PC-9 (cell line): ENCODE results near the gene MSI2. TPM values are rescaled to one million over a fixed set of nuclear protein-coding genes. Genes with fewer than 3 reads are reported as not detected.
A peak's percentile ranks its signal among the peaks of the same experiment; 100 is the strongest.

ENCODE experiments used
- BruUV-seq: library from RNA; stranded (reverse); fragments of 400-500 nt; replicated peaks from 2 replicates; lab custom pipeline; 2021; lab: Mats Ljungman, UMichigan
- CTCF ChIA-PET: fragments of 300-600 bp; sonication (Branson Sonifier 250); formaldehyde crosslinking; loops from one replicate; lab custom pipeline; 2022; ENCODE audit warnings: antibody characterized with exemption; lab: Charles Lee
- POLR2A ChIA-PET: fragments of 300-600 bp; sonication (Branson Sonifier 250); formaldehyde crosslinking; loops from one replicate; lab custom pipeline; 2022; ENCODE audit warnings: antibody characterized with exemption; ENCODE audit not compliant: unreplicated experiment; lab: Charles Lee
- DNase-seq, 2 experiments: peaks; one replicate each; pipeline versions ENCODE4 v3.0.0 to v3.0.0-alpha.2; 2015 to 2022; ENCODE audit warnings: mixed read lengths in 1 of 2
- H2AFZ ChIP-seq: fragments of 200-600 bp; sonication (generic); 2 replicates; pipeline ENCODE4 v1.8.1; 2017; ENCODE audit warnings: antibody characterized with exemption
- H3F3A ChIP-seq: fragments of 200-600 bp; sonication (generic); 2 replicates; pipeline ENCODE4 v1.8.1; 2017; ENCODE audit warnings: antibody characterized with exemption, mild to moderate bottlenecking, low read depth; ENCODE audit not compliant: insufficient read depth
- H3K27ac ChIP-seq: fragments of 200-600 bp; sonication (generic); 2 replicates; pipeline ENCODE4 v1.6.1; 2016; ENCODE audit warnings: mixed run types
- H3K27me3 ChIP-seq: fragments of 200-600 bp; sonication (generic); 2 replicates; pipeline ENCODE4 v1.6.1; 2016; ENCODE audit warnings: low read depth, mixed run types; ENCODE audit not compliant: insufficient read depth
- H3K36me3 ChIP-seq: fragments of 200-600 bp; sonication (generic); 2 replicates; pipeline ENCODE4 v1.6.1; 2016; ENCODE audit warnings: low read depth, mixed run types
- H3K4me1 ChIP-seq: fragments of 200-600 bp; sonication (generic); replicated peaks from 2 replicates; pipeline ENCODE4 v1.6.1; 2016; ENCODE audit warnings: mixed run types; ENCODE audit not compliant: insufficient read depth
- H3K4me2 ChIP-seq: fragments of 200-600 bp; sonication (generic); 2 replicates; pipeline ENCODE4 v1.6.1; 2017; ENCODE audit warnings: mixed run types
- H3K4me3 ChIP-seq: fragments of 200-600 bp; sonication (generic); 2 replicates; pipeline ENCODE4 v1.6.1; 2016; ENCODE audit warnings: mixed run types
- H3K79me2 ChIP-seq: fragments of 200-600 bp; sonication (generic); 2 replicates; pipeline ENCODE4 v1.6.1; 2017; ENCODE audit warnings: low read depth, mixed run types
- H3K9me2 ChIP-seq: fragments of 200-600 bp; sonication (generic); 2 replicates; pipeline ENCODE4 v1.8.1; 2017; ENCODE audit warnings: mild to moderate bottlenecking; ENCODE audit not compliant: insufficient read depth
- H3K9me3 ChIP-seq: fragments of 200-600 bp; sonication (generic); 2 replicates; pipeline ENCODE4 v1.8.1; 2016; ENCODE audit warnings: low read depth; ENCODE audit not compliant: insufficient read depth
- H4K20me1 ChIP-seq: fragments of 200-600 bp; sonication (generic); 2 replicates; pipeline ENCODE4 v1.8.1; 2017; ENCODE audit not compliant: insufficient read depth
- EZH2 ChIP-seq: fragments of 200-600 bp; sonication (generic); IDR thresholded peaks from 2 replicates; pipeline ENCODE4 v1.8.0; 2017; ENCODE audit warnings: antibody characterized with exemption, low read depth
- intact Hi-C: fragments of 100-400 bp; cut with micrococcal nuclease; formaldehyde crosslinking; loops from one replicate; pipeline ENCODE4 v1.10.0; 2022; ENCODE audit not compliant: unreplicated experiment
- total RNA-seq: library from RNA; stranded (reverse); gene quantifications from 2 replicates; pipeline ENCODE4 v1.2.3, GENCODE V29; 2021
- TF ChIP-seq, protein P1 (sequence below): fragments of 200-600 bp; sonication (generic); conservative IDR thresholded peaks from 2 replicates; pipeline ENCODE4 v1.6.1; 2017; ENCODE audit warnings: mixed run types, antibody characterized with exemption, mild to moderate bottlenecking, moderate library complexity

Gene MSI2
- total RNA-seq, 1 experiment from 2014 or later: 15.7 TPM

DNA sequence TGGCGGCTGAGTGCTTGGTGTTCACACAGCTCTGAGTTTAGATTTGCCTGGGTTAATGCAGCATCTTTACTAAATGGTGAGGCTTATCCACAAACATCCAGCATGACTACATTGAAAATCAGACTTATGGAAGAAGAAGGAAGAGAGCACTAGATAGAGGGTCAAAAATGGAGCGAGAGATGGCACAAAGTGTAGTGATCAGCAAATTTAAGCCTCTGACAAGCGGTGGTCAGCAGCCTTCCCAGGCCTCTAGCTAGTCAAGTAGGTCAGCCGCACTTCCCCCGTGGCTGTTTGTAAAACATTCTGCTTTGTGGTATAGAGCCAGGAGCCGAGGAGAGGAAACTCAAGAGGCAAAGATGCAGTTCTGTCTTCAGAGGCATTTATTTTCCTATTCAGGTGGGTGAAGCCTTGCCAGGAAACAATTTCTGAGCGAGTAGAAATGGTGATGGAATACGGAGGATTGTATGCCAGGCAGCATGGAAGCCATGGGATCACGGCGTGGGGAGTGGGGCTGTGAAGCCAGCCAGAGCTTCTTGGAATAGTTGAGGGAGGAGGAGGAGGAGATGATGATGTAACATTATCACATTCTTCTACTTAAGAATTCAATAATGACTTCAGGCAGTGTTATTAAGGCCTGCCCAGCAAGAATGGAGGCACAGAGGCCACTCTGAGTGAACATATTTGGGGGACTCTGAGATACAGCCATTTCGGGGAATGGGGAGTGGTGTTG, 118.9 kb downstream of the MSI2 start:
- peak overlapping the region; percentile 46 for H3K27ac ChIP-seq
- intact Hi-C loops: no loop called here
- ChIA-PET CTCF (no interaction called here), POLR2A (no interaction called here)
- peaks cover 6% of the 10 kb centered on the region for H3K9me3 ChIP-seq
- no peak for TF ChIP-seq EZH2
- TF ChIP-seq, protein P1, sequence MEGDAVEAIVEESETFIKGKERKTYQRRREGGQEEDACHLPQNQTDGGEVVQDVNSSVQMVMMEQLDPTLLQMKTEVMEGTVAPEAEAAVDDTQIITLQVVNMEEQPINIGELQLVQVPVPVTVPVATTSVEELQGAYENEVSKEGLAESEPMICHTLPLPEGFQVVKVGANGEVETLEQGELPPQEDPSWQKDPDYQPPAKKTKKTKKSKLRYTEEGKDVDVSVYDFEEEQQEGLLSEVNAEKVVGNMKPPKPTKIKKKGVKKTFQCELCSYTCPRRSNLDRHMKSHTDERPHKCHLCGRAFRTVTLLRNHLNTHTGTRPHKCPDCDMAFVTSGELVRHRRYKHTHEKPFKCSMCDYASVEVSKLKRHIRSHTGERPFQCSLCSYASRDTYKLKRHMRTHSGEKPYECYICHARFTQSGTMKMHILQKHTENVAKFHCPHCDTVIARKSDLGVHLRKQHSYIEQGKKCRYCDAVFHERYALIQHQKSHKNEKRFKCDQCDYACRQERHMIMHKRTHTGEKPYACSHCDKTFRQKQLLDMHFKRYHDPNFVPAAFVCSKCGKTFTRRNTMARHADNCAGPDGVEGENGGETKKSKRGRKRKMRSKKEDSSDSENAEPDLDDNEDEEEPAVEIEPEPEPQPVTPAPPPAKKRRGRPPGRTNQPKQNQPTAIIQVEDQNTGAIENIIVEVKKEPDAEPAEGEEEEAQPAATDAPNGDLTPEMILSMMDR: no peak
- peaks cover 8% of the 10 kb centered on the region; the same call in 1 of the 2 replicates for H3K27me3 ChIP-seq
- no peaks in the 10 kb centered on the region for H3K9me2 ChIP-seq
- H3K4me1 ChIP-seq: peaks cover 54% of the 10 kb centered on the region
- peaks cover 34% of the 10 kb centered on the region; the same call in 1 of the 2 replicates for H3F3A ChIP-seq
- H4K20me1 ChIP-seq: no peaks in the 10 kb centered on the region
- no peak overlapping the region for H2AFZ ChIP-seq
- DNase-seq: no peak
- H3K4me3 ChIP-seq: no peak overlapping the region
- H3K79me2 ChIP-seq: no peaks in the 10 kb centered on the region
- H3K4me2 ChIP-seq: peak overlapping the region; percentile 30
- no peaks in the 10 kb centered on the region for H3K36me3 ChIP-seq
- BruUV-seq: no TSS peak

DNA sequence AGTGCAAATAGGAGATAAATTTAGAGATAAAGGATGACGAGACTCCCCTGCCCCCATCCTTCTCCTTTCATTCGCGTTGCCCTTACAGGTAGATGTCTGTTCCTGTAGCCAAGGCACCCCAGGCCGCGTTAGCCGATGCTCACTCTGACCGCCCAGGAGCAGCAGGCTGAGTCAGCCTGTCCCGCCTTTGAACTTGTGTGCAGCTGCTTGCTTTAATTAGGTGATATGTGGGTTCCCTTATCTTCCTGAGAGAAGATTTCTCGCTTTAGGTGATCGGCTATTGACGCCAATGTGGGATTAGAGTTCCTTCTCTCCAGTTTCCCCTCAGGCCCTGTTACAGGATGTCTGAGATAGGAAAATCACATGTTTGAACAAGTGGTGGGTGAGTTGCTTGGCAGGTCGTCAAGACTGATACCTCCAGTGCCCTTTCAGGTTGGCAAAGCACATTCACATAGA, 119.5 kb downstream of the MSI2 start:
- peak; percentile 42 to 88 for DNase-seq
- no peaks in the 10 kb centered on the region for H4K20me1 ChIP-seq
- no peak overlapping the region for H3K4me3 ChIP-seq
- intact Hi-C loops: no loop called here
- BruUV-seq: no TSS peak
- no peak for TF ChIP-seq EZH2
- TF ChIP-seq, protein P1: no peak
- H2AFZ ChIP-seq: no peak overlapping the region
- H3F3A ChIP-seq: peaks cover 34% of the 10 kb centered on the region; the same call in 1 of the 2 replicates
- no peaks in the 10 kb centered on the region for H3K9me2 ChIP-seq
- H3K9me3 ChIP-seq: peaks cover 6% of the 10 kb centered on the region
- H3K4me2 ChIP-seq: peak overlapping the region; percentile 30
- H3K27me3 ChIP-seq: peaks cover 8% of the 10 kb centered on the region; the same call in 1 of the 2 replicates
- H3K27ac ChIP-seq: peak overlapping the region; percentile 46
- POLR2A ChIA-PET: no interaction called here
- peaks cover 48% of the 10 kb centered on the region for H3K4me1 ChIP-seq
- CTCF ChIA-PET: no interaction called here
- H3K79me2 ChIP-seq: no peaks in the 10 kb centered on the region
- no peaks in the 10 kb centered on the region for H3K36me3 ChIP-seq

GRCh38 chr17:57377094-57377493, 120.8 kb downstream of the MSI2 start:
- Histone ChIP-seq H4K20me1 (no peaks in the 10 kb centered on the region), H3K9me2 (no peaks in the 10 kb centered on the region), H3K36me3 (no peaks in the 10 kb centered on the region), H3K4me2 (no peak overlapping the region), H3F3A (peaks cover 34% of the 10 kb centered on the region; the same call in 1 of the 2 replicates), H3K27me3 (peaks cover 8% of the 10 kb centered on the region; the same call in 1 of the 2 replicates), H3K27ac (no peak overlapping the region), H2AFZ (no peak overlapping the region), H3K79me2 (no peaks in the 10 kb centered on the region), H3K4me3 (no peak overlapping the region), H3K4me1 (peaks cover 35% of the 10 kb centered on the region), H3K9me3 (peaks cover 6% of the 10 kb centered on the region)
- no TSS peak for BruUV-seq
- intact Hi-C loops: no loop called here
- no peak for TF ChIP-seq EZH2
- TF ChIP-seq, protein P1: no peak
- CTCF ChIA-PET: no interaction called here
- POLR2A ChIA-PET: no interaction called here
- DNase-seq: no peak
